Measurements from ENCODE around the gene MAST4.

The MAST4 gene

DNA sequence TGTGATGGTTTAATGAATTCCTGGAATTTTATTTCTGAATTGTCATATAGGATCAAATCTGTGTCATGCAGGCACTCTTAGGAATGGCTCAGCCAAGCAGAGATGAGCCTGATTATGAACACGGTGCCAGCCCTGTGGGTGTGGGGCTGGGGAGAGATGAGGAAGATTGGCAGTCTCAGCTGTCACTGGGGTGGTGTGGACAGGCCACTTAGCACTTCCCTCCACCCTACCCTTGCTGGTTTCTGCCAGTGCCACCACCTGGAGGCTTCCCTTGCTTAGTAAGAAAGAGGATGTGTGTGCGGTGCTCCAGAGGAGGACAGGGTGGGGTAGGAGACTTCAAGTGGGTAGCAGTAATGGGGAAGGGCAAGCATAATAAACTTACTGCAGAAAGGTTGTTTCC, 373.8 kb downstream of the MAST4 start:
- no peak for DNase-seq

DNA sequence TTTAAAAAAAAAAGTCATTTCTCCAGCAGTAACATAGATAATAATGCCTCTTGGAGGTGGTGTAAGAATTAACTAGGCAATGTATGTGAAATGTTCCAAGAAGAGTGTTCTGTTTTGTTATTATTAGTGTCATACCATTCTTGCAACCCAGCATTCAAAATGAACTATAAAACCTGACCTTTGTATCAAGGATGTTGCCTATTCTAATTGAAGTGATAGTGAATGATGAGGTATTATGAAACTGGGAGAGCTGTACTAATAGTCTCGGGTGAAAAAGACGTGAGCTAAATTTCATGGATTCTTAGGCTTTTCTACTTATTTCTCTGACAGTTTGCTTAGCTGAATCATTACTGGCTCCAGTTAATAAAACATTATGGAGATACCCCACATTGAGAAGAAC, 375.8 kb downstream of the MAST4 start:
- DNase-seq = no peak

DNA sequence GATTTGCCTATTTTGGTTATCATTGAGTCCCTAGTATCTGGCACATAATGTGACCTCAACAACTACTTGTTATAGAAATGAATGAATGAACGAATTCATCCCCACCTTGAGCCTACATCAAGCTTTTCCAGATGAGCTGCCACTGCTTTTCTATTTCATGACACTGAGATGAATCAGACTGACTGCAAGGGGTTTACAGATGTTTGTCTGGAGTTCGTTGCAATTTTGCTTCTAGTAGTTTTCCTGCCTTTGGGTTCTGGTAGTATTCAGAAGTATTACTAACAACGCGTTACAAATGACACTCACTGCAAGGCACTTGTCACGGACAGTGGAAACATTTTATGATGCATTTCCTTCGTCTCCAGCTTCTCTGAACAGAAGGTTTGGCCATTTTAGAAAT, 378.1 kb downstream of the MAST4 start:
- DNase-seq = no peak

DNA sequence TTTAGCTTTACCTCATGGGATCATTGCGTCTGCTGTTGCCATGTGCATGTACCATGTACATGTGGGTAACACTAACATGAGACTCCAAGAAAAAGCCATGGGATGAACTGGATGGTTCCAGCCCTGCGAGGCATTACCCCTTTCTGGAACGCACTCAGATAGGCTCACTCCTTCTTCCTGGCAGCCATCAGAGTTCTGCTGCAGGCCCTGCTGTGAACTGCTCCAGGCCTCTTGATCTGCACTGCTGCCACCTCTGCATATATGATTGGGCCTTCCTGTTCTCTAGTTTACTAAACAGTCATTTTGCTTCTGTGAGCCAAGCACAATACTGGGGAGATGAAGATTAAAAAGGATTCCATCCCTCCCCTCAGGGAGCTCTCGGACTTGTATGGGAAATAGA, 379.9 kb downstream of the MAST4 start:
- no peak for DNase-seq

DNA sequence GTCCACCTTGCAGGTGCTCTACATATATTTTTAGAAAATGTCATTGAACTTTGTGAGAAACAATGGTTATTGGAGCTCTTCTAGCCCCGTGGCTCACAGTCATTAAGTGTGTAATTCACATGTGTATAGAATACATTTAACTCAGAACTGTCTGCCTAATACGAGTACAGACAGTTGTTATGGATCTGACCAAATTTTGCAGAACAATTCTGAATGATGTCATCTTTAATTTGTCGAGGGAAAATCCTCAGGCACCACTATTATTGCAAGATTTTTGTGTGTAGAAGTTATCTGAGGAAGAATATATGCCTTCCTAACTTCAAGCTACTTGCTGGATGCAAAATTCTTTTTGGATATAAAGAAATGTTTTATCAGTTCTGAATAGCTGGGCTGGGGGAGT, 383.5 kb downstream of the MAST4 start:
- DNase-seq = no peak

DNA sequence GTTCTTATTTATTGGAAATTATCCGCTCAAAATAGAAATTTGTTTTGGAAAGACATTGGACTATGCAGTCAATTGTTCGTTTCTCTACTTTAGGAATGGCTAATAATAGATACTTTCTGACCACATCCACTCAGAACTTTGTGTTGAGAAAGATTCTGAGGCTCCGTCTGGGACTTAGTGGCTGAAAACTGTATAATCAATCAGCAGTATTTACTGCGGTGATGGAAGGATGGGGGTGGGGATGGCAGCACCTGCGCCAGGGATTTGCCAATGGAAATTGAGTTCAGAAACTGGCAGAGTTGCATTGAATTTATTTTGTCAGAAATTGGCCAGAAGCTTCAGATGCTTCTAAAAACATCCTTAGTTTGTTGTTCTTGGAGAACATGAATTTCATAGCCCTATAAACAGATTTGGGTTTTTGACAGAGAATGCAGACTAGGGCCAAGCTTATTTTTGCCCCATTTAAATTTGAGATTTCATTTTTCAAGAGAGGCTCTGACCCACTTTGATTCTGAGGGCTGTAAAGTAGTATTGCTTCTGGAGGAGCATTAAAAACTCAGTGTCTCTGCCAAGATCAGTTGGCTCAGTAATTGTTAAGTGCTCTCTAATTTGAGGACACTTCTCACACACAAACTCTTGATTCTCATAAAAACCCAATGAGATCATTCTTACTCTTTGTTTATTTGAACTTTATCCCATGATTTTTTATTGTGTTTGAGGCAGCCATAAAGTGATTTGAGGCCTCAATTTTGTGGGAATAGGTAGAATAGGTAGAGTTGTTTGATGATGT, 385.3 kb downstream of the MAST4 start:
- DNase-seq = peak; percentile 13

DNA sequence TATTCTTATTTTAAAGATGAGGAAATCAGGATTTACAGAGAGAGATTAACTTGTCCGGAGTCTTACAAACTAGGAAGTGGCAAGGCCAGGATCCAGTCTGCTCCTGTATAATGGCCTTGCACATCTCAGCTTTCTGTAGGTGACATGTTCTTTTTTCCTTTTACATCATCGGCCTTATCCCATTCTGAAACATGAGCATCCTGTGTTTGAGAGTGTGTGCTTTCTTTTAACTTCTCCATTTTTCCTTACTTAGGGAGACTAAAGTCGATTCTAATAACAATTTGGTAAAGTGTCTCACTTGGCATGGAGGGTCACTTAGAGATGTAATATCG, 385.8 kb downstream of the MAST4 start:
- no peak for DNase-seq

DNA sequence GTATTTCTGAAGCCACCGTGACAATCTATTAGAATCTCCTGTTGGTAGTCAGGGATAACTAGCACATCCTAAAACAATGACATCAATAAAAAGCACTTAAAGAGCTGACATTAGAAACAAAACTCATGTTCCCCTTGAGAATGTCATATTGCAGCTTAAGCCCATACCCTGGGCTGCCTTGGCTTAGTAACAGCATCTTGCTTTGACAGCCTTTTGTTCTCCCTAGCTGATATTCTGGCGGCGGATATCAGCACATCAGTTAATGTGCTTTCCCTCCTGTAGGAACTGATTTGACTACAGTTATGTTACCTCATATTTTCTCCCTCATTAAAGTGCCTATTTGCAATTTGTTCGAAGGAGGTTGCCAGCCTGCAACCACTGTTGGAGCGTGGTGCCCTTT, 386.3 kb downstream of the MAST4 start:
- DNase-seq = no peak

DNA sequence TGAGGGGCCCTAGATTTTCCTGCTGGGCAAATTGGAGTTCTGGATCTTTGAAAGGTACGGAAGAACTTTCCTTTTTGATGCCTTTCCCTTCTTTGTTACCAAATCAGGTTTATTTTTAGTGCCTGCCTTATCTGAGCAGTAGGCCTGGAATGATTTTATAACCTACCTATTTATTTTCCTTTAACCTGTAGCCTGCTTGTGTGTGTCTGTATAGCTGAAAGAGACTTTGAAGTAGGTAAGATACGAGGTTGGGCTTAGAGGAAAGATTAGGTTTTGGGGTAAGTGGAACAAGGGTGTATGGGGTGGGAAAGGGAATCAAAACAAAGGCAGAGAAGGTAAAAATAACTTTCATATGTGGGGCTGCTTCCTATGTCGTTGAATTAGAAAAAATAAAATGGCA, 389.2 kb downstream of the MAST4 start:
- no peak for DNase-seq

DNA sequence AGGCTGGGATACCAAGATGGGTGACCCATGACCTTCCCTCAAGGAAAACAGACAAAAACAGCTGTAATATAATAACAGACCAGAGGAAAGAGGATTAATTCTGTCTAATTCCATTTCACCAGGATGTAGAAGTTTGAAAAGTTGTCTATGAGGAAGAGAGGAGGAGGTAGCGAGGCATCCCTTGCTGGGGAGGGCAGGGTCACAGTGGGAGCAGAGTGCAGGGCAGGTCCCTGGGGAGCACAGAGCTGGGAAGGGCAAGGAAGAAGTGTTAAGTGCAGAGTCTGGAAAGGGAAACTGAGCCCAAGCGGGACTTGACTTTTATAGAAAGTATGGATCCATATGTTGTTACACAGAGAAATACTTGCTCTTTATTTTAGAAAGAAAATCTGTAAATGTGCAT, 389.8 kb downstream of the MAST4 start:
- DNase-seq = no peak

DNA sequence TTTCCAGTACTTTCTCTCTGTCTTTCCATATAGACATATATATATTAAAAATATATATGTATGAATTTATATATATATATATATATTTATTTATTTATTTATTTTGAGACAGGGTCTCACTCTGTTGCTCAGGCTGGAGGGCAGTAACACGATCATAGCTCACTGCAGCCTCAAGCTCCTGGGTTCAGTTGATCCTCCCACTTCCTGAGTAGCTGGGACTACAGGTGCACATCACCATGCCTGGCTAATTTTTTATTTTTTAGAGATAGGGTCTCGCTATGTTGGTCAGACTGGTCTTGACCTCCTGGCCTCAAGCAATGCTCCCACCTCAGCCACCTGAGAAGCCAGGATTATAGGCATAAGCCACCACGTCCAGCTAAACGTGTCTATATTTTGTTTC, 390.3 kb downstream of the MAST4 start:
- DNase-seq = no peak

DNA sequence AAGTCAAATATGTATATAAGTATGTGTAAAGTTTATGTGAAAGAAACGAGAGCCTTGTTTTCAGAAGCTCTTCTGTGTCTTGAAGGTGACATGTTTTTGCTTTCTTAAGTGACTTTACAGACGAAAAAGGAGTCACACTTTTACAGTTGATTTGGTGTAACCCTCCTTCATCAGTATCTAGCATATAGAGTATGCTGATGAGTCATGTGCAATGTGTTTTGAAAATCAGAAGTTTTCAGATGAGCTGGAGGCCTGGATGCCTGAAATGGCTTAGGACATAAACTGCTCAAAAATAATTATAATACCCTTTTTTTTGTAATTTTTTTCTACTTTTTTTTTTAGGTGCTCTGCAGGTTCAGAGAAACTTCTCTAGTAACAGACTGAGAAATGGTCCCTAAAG, 390.9 kb downstream of the MAST4 start:
- no peak for DNase-seq

DNA sequence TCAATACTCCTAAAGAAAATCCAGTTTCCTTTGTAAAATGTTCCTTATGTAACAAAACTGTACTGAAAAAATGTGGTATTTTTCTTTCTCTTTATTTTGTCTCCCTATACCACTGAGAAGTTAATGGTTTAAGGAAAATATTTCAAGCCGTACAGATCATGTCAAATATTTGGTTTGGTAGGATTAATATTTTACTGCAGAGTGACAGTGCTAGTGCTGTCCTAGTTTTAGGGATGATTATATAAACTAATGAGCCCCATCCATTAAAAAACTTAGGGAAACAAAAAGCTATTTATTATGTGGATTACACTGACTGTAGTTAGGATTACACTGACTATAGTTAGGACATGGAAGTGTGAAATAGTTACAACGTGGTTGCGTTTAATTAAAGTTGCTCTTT, 391.3 kb downstream of the MAST4 start:
- no peak for DNase-seq

DNA sequence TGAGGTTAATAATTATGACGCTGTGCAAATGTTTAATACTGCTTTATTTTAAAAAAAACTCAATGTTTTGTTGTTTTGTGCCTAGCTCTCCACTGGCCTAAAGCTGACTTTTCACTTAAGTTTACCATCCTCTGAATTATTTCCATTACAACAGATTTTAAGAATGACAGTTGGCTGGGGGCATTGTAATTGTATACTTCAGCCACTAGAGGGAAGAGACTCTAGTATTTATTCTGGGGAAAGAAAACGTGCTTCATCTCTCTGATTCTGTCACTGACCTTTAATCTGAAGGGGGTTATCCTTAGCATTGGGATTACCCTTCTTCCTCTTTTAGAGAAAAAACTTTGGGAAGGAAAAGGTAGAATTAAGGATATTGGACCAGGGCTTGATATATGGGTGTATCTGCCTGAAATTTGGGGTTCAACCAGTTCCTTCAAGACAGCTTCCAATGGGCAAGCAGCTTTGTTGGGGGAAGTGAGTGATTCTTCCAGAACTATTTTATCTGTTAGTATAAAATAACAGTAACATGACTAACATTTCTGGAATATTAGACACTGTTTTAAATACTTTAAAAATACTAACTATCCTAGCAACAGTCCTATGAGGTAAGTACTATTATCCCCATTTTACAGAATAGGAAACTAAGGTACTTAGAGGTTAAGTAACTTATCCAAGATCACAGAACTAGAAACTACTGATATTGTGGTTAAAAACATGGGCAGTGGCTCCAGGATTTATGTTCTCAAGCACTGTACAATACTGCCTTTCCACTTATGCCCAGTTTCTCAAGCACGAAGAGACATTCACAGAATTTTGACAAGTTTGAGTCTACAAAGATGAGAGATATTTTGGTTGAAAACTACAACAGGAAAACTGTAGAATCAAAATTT, 392.0 kb downstream of the MAST4 start:
- DNase-seq = no peak

DNA sequence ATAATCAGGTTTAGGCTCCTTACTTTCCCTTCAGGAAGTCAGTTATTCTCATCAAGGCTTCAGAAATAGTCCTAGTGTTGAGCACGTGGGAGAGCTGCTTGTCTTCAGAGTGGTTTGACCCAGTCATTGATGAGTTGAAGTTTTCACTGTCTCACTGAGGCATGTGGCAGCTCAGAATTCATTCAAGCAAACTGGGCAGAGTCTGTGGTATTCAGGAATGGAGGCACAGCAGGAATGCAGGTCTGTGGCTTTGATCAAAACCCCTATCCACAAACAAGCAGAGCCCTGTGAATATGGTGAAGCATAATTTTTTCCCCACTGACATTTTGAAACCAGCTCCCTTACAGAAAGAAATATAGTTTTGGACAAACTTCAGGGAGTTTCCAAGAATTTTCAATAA, 393.1 kb downstream of the MAST4 start:
- no peak for DNase-seq

DNA sequence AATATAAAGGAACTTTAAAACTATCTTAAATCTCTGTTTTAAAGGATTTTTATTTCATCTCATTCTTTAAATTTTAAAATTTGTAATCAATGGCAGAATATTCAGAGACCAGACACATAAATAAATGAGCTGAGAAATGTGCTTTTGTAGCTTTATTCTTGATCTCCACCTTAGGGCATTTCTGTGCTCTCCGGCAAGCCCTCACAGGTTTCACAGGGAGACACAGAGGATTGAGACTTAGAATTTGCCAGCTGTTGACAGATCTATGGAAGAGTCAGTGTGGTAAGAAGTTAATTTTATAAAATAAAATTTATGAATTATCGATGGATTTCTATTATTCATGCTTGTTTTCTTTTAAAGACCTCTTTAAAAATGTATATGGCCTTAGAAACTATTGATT, 393.6 kb downstream of the MAST4 start:
- DNase-seq = no peak

DNA sequence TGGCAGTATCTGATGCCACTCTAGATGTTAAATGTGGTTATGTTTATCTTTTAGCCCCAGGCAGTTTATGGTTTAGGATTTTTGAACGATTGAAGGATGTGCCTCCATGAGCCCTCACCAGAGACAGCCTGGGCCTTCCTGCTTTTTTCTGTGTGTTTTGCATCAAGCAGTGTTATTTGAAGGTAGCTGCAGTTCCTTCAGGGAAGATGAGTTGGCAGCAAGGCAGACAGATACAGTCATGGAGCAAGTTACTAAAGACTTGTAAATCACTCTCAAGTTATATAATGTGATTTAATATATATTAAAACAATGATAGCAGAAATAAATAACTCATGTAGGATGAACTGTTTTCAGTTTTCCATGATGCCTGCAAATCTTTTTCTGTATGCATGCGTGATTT, 395.6 kb downstream of the MAST4 start:
- no peak for DNase-seq

DNA sequence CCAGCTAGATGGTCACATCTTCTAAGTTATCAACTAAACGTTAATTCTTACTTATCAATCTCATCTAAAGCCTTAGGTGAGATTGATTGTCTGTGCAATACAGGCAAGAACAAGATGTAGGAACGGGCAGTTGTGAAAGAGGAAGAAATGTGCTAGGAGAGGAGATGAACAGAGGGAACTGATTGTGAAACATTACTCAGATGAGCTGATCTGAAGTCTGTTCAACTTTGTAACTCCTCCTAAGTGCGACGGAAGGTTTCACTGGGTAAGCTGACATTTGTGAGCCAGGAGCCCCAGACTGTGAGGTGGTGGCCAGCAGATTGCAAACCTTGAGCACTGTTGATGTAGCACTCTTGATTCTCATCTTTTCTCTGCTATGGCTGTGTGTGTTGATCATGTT, 396.4 kb downstream of the MAST4 start:
- DNase-seq = no peak

DNA sequence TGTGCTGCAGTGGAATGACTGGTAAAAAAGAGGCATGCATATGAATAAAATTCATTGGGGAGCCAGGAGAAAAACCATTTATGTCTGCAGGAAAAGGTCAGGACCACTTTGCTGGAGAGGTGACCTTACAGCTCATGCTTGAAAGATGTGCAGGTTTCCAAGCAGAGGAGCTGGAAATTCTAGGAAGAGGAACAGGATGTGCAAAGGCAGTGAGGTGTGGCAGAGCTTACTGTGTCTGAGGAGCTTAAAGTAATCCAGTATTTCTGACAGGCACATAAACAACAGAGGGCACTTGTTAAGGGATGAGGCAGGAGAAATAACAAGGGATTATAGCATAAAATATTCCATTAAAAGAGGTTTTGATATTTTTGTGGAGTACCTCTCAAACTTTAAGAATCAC, 397.3 kb downstream of the MAST4 start:
- DNase-seq = no peak

DNA sequence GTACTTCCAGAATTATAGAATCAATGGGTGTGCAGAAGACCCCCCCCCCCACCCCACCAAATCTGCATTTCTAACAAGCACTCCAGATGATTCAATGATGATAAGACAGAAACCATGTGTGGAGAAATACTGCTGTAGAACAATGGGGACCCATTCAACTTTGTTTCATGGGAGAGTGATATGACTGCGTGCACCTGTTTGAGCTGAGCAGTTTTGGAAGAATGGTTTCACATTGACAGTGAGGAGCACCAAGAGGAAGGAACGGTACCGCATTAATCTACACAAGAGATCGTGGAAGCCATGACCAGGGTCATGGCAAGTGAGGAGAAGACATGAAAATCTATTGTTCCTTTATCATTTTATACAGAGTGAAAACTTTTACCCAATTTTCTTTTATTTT, 397.7 kb downstream of the MAST4 start:
- DNase-seq = no peak

DNA sequence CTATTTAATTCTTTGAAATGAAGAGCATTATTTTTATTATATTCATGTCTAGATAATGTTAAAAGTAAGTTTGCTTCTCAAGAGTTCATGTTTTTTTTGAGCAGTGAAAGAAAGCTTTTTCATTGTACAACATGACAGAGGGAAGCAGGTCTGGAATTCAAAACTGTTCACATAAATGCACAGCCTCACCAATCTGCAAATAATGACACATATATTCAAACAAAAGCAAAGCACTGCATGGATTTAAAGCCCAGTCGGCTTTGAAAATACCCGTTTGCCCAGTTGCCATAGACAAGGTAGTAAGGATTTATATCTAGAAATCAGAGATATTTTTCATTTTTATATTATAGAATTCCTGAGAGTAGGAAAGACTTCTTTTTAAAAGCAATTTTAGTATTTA, 398.6 kb downstream of the MAST4 start:
- DNase-seq = no peak

DNA sequence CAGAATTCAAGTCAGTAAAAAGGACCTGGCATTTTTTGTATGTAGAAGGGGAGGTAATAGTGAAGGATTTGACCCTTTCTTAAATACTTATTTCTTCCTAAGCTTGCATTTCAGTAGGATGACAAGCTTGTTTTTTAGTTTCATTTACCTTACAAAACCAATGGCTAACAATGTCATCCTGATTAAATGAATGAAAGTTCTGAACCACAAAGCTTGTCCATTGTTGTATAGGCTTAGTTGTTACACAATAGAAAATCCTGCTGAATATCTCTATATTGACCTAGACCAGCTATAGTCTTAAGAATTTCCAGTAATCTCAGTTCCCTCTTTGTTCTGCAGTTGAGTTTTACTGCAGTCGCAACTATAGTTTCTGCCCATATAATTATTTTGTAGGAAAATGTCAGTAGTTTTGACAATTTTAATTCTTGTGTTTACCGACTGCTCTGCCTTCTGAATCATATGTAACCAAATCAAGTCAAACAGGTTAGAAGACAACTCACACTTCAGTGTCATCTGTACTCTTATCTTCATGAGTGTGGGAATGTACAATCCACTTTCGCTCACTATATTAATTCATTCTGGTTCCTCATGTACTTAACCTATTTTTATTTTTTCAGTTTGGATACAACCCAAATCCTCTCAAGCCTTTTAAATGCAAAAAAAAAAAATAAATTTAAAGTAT, 404.7 kb downstream of the MAST4 start:
- no peak for DNase-seq

DNA sequence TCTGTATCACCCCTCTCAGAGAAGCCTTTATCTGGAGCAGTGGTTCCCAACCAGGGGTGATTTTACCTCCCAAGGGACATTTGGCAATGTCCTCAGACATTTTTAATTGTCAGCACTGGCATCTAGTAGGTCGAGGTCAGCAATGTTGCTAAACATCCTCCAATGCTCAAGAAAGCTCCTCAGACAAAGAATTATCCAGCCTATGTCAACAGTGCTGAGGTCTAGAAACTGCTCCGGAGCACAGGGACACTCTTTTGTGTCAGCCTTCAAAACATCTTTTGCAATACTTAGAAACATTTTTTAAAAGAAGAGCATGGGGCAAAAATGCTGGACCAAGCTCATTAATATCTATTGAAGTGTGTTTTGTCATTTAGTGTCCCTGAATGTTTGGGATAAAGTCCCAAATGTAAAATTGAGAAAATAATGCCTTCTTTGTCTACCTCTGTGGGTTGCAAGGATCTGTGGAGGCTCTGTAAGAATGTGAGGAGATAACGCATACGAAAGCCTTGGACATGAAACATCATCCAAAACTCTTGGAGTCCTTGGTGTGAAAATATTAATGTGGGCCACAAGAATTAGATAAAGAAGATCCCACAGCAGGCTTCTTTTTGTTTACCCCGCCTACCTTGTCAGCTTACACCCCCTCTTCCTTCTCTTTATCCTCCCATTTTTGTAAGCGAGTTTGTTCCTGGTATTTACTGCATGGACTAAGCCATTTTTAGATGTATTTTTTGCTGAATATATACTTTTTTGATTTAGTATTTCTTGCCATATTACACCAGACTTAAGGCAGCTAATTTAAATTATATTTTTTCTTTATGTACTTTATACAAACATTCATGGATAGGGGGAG, 406.9 kb downstream of the MAST4 start:
- DNase-seq = no peak

All from NCI-H774 (cell line).